ENCODE data around the gene RNF126. TPM values are rescaled to one million over a fixed set of nuclear protein-coding genes. Genes with fewer than 3 reads are reported as not detected.
A peak's percentile ranks its signal among the peaks of the same experiment; 100 is the strongest.
"Not testable (repeated sequence)": the region's sequence is repeated elsewhere in the genome, so short reads cannot be mapped to it uniquely, and the experiment has no call there.

The RNF126 gene
- total RNA-seq, 1 experiment from 2014 or later, result 119 TPM

DNA sequence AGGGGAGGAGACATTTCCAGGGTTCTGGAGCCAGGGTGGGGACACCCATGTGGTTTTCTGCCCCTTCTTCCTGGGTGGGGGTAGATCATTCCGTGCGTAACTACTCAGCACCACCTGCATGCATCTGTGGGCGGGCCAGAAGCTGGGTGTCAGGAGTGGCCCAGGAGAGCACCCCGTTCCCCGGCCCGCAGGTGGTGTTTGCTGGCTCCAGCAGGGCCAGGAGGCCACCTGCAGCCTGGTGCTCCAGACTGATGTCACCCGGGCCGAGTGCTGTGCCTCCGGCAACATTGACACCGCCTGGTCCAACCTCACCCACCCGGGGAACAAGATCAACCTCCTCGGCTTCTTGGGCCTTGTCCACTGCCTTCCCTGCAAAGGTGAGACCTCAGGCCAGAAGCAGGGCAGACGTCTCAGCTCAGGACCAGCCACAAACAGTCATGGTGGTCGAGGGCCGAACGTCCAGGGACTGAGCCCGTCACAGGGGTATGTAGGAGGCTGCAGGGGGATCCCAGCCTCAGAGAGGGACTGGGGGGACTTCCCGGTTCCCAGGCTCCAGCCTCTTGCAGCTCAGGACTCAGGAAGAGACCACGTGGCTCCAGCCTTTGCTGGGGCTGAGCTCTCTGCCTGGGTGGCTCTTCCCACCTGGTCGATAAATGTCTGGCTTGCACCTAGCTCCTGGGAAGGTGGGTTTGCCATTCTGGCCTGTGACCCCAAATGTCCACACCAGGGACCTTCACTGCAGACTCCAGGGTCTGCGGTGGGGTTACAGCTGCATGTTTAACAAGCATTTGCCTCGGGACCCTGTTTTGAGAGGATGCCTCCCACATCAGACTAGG, 14.8 kb upstream of the RNF126 start:
- peak; percentile 66 for DNase-seq
- Histone ChIP-seq H3K36me3 (replicated peaks; ENCODE audit: control insufficient read depth, insufficient read depth, low read length) (no peaks in the 10 kb centered on the region), H3K4me3 (ENCODE audit: insufficient read depth, low read depth, low read length) (no peak overlapping the region), H3K27me3 (ENCODE audit: control insufficient read depth, insufficient read depth, low read length) (peaks cover 16% of the 10 kb centered on the region)

DNA sequence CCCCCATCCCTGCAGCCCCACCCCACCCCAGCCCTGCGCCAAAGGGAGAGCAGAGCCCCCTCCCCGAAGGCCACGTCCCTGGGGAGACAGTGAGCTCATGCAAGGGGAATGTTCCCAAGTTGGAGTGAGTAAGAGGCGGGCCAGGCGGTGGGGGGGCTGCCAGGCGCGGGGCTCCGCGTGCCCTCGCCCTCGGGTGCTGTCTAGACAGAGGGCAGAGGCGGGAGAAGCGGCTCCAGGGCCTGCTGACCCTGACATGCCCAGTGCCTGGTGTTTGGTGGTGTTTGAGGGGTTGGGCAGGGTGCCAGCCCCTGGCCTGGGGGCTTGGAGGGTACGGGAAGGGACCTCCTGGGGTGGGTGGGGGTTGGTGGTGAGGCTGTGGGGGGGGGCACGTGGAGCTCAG, 14.2 kb upstream of the RNF126 start:
- Histone ChIP-seq H3K36me3 (replicated peaks; ENCODE audit: control insufficient read depth, insufficient read depth, low read length) (no peaks in the 10 kb centered on the region), H3K27me3 (ENCODE audit: control insufficient read depth, insufficient read depth, low read length) (peaks cover 16% of the 10 kb centered on the region), H3K4me3 (ENCODE audit: insufficient read depth, low read depth, low read length) (no peak overlapping the region)
- DNase-seq, result peak; percentile 70

DNA sequence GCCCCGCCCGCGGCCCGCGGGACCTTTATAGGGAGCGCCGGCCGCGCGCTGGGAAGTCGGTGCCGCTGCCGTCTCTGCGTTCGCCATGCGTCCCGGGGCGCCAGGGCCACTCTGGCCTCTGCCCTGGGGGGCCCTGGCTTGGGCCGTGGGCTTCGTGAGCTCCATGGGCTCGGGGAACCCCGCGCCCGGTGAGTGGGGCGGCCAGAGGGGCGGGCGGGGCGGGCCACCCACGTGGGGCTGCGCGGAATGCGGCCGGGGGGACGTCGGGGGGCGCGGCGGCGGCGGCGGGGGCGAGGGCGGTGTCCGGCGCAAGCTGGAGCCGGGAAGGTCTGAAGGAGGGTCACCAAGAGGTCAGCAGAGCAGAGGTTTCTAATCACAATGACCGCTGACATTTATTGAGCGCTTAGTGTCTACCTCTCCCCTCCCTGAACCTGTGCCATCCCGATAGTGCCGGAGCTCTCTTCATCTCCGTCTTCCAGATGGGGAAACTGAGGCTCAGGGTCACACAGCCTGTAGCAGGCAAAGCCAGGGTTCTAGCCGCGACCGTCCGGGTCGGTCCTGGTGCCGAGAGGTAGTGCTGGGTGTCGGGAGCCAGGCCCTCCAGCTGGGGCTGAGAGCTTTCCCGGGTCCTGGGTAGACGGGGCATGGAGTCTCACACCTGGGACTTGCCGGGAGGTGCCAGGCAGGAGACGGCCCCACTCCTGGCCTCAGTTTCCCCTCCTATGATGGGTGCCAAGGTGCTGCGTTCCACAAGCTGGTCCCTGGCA, 13.5 kb upstream of the RNF126 start, which contains the start of gene FSTL3:
Gene FSTL3 (plus strand): TSS at position 54 of the 767 bp plus-strand sequence. CDS start 32 bp downstream, at position 86.
- DNase-seq, result peak; percentile 85
- peak within 1 kb of the TSS; percentile 29 for H3K4me3 ChIP-seq (ENCODE audit: insufficient read depth, low read depth, low read length)
- peaks cover 16% of the 10 kb centered on the region for H3K27me3 ChIP-seq (ENCODE audit: control insufficient read depth, insufficient read depth, low read length)
- H3K36me3 ChIP-seq (replicated peaks; ENCODE audit: control insufficient read depth, insufficient read depth, low read length), result no peaks in the 10 kb centered on the region

DNA sequence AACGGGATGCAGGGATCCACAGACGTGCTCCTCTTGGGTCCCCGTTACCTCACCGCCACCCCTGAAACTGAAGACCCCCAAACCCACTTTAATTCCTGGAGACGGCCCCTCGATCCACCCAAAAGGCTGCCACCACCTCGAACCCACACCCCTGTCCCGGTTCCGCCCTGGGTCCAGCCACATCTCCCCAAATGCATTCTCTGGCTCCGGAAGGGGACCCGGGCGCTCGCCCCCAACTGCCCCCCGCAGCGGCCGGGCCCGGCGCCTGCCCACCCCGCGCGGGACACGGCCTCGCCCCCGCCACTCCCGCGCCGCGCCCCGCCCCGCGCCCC, 13.0 kb upstream of the RNF126 start:
- Histone ChIP-seq H3K27me3 (ENCODE audit: control insufficient read depth, insufficient read depth, low read length) (peaks cover 16% of the 10 kb centered on the region), H3K4me3 (ENCODE audit: insufficient read depth, low read depth, low read length) (no peak overlapping the region), H3K36me3 (replicated peaks; ENCODE audit: control insufficient read depth, insufficient read depth, low read length) (no peaks in the 10 kb centered on the region)
- no peak for DNase-seq

DNA sequence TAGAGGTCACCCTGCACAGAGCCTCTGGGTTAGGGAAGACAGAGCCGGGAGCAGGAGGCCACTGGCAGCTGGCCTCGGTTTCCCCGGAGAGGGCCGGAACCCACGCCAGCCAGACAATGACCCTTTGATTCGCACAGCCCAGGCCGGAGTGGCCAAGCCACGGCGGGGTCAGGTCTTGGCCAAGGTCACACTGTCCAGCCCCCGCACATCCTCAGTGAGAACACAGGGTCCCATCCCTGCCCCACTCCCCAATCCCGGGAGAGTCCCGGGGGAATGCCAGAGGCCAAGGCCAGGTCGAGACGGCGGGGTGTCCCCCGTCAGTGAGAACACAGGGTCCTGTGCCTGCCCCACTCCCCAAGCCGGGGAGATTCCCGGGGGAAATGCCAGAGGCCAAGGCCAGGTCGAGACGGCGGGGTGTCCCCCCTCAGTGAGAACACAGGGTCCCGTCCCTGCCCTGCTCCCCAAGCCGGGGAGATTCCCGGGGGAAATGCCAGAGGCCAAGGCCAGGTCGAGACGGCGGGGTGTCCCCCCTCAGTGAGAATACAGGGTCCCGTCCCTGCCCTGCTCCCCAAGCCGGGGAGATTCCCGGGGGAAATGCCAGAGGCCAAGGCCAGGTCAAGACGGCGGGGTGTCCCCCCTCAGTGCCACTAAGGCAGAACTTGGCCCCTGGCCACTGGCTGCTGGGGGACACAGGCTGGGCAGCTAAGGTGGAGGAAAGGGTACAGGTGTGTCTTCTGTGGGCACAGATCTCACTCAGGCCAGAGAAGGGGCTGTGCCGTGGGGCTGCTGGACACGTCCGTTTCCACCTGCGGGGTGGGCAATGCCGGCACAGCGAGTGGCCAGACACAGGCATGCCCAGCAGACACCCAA, 11.5 kb upstream of the RNF126 start:
- H3K27me3 ChIP-seq (ENCODE audit: control insufficient read depth, insufficient read depth, low read length), result peaks cover 16% of the 10 kb centered on the region
- H3K36me3 ChIP-seq (replicated peaks; ENCODE audit: control insufficient read depth, insufficient read depth, low read length), result no peaks in the 10 kb centered on the region
- H3K4me3 ChIP-seq (ENCODE audit: insufficient read depth, low read depth, low read length), result no peak overlapping the region
- peak; percentile 54 for DNase-seq

DNA sequence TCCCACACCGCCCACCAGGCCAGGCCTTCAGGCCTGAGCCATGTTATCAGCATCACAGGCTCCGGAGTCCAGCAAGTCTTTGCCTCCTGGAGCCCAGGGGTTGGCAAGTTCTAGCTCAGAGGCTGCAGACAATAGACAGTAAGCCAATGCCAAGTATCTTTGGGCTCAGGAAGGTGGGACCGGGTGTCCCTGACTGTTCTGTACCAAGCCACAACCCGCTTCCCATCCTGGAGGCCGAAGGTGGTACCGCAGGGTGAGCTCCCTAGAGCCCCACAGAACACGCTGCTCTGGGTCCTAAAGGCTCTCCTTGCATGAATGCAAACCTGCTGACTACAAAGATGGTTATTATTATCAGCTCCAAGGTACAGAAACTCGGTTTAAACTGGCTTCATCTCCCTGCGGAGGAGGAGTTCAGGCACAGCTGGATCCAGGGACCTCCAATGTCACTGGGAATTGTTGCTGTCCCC, 7.6 kb upstream of the RNF126 start:
- peak; percentile 91 for DNase-seq
- H3K36me3 ChIP-seq (replicated peaks; ENCODE audit: control insufficient read depth, insufficient read depth, low read length), result no peaks in the 10 kb centered on the region

DNA sequence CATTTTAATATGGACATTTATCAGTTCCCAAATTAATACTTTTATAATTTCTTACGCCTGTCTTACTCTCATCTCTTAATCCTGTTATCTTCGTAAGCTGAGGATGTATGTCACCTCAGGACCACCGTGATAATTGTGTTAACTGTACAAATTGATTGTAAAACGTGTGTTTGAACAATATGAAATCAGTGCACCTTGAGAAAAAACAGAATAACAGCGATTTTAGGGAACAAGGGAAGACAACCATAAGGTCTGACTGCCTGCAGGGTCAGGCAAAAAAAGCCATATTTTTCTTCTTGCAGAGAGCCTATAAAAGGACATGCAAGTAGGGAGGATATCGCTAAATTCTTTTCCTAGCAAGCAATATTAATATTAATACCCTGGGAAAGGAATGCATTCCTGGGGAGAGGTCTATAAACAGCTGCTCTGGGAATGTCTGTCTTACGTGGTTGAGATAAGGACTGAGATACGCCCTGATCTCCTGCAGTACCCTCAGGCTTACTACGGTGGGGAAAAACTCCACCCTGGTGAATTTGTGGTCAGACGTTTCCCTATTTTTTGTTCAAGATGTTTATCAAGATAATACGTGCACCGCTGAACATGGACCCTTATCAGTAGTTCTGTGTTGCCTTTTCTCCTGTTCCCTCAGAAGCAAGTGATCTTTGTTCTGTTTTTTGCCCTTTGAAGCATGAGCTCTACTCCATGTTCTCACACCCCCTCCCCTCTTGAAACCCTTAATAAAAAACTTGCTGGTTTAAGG, 5.8 kb upstream of the RNF126 start:
- H3K36me3 ChIP-seq (replicated peaks; ENCODE audit: control insufficient read depth, insufficient read depth, low read length); H3K27me3 ChIP-seq (ENCODE audit: control insufficient read depth, insufficient read depth, low read length); H3K4me3 ChIP-seq (ENCODE audit: insufficient read depth, low read depth, low read length); DNase-seq: not testable (repeated sequence)

More for the DNA sequence above, 7.6 kb upstream of the RNF126 start:
- H3K4me3 ChIP-seq (ENCODE audit: insufficient read depth, low read depth, low read length), result no peak overlapping the region
- H3K27me3 ChIP-seq (ENCODE audit: control insufficient read depth, insufficient read depth, low read length), result peaks cover 3% of the 10 kb centered on the region

DNA sequence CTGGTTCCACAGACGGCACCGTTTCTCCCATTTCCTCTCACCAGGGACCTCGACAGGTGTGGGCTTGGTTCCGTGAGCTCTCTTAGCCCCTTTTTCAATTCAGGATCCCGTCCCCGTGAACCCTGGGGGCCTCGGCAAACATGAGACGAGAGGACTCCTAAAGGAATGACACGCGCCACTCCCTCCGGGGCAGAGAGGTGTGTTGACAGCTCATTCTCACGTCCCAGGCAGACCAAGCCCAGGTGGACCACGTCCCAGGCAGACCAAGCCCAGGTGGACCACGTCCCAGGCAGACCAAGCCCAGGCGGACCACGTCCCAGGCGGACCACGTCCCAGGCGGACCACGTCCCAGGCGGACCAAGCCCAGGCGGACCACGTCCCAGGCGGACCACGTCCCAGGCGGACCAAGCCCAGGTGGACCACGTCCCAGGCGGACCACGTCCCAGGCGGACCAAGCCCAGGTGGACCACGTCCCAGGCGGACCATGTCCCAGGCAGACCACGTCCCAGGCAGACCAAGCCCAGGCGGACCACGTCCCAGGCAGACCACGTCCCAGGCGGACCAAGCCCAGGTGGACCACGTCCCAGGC, 4.1 kb upstream of the RNF126 start:
- not testable (repeated sequence) for H3K4me3 ChIP-seq (ENCODE audit: insufficient read depth, low read depth, low read length); H3K27me3 ChIP-seq (ENCODE audit: control insufficient read depth, insufficient read depth, low read length); DNase-seq; H3K36me3 ChIP-seq (replicated peaks; ENCODE audit: control insufficient read depth, insufficient read depth, low read length)

DNA sequence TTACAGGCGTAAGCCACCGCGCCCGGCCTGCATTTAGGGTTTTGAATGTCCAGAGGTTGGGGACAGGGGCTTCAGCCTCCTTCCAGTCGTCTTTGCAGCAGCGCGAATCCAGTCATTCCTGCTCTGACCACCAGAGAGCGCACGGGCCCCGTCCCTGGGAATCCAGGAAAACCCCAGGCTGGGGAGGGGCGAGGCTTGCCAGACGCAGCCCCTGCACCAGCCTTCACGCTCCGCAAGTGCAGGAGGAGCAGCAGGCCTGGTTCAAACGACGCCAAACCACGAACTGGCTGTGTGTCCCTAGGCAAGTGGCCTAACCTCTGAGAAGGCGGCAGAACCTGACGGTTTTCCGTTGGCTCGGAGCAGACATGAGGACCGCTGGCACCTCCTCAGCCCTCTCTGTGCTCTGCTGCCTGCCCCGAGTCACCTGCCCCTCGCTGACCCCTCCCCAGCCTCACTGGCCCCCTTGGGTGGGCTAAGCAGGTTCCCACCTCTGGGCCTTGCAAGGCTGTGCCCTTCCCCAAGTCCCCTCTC, 2.0 kb upstream of the RNF126 start:
- Histone ChIP-seq H3K36me3 (replicated peaks; ENCODE audit: control insufficient read depth, insufficient read depth, low read length) (no peaks in the 10 kb centered on the region), H3K27me3 (ENCODE audit: control insufficient read depth, insufficient read depth, low read length) (no peaks in the 10 kb centered on the region), H3K4me3 (ENCODE audit: insufficient read depth, low read depth, low read length) (no peak overlapping the region)
- DNase-seq, result peak; percentile 99

DNA sequence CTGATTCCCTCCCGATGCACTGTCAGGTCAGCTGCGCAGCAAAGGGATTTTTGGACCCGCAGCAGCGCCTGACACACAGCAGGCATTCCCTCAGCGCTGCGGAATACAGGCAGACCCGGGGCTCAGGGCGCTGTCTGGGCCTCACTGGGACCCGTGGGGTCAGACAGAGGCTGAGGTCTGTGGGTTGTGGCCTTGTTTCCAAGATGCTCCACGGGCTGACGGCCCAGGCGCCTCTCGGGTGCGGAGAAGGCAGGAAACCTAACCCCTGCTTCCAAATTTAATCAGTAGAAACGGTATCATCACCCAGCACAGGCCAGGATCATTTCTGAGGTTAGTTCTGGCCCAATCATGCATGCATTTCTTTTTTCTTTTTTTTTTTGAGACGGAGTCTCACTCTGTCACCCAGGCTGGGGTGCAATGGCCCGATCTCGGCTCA, 686 bp upstream of the RNF126 start:
- H3K27me3 ChIP-seq (ENCODE audit: control insufficient read depth, insufficient read depth, low read length), result no peaks in the 10 kb centered on the region
- no peaks in the 10 kb centered on the region for H3K36me3 ChIP-seq (replicated peaks; ENCODE audit: control insufficient read depth, insufficient read depth, low read length)
- DNase-seq, result peak; percentile 84
- H3K4me3 ChIP-seq (ENCODE audit: insufficient read depth, low read depth, low read length), result peak overlapping the region; percentile 49

DNA sequence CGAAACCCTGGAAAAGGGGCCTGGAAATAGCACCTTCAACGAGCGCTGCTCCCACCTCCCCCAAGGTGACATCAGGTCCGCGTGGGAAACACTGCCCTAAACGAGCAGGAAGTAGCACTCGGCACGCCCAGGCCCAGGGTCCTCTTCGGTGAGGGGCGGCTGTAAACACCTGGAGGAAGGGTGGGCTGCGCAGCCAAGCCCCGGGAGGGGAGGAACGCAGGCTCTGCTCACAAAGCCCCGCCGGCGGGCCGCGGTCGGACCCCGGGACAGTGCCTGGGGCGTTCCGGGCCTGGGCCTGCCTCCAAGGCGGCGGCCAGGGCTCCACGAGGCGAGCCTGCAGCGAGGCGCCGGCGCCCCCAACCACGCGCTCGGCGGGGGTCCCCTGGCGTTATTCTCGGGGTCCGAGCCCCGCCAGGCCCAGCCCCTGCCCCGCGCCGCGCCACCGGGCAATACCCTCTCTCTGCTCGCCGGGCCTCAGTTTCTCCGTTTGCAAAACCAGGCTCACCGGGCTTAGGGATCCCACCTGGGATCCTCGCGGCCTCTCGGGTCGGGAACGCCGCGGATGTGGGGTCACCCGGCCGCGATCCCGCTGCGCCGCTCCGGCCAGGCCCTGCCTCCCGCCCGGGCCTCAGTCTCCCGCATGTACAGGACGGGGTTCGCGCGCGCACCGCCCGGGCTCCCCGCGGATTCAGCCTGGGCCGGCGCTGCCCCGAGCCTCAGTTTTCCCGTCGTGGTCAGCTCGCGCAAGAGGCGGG, 630 bp downstream of the RNF126 start:
- peak; percentile 87 for DNase-seq
- peak overlapping the region; percentile 97 for H3K4me3 ChIP-seq (ENCODE audit: insufficient read depth, low read depth, low read length)
- H3K27me3 ChIP-seq (ENCODE audit: control insufficient read depth, insufficient read depth, low read length), result no peaks in the 10 kb centered on the region
- no peaks in the 10 kb centered on the region for H3K36me3 ChIP-seq (replicated peaks; ENCODE audit: control insufficient read depth, insufficient read depth, low read length)

DNA sequence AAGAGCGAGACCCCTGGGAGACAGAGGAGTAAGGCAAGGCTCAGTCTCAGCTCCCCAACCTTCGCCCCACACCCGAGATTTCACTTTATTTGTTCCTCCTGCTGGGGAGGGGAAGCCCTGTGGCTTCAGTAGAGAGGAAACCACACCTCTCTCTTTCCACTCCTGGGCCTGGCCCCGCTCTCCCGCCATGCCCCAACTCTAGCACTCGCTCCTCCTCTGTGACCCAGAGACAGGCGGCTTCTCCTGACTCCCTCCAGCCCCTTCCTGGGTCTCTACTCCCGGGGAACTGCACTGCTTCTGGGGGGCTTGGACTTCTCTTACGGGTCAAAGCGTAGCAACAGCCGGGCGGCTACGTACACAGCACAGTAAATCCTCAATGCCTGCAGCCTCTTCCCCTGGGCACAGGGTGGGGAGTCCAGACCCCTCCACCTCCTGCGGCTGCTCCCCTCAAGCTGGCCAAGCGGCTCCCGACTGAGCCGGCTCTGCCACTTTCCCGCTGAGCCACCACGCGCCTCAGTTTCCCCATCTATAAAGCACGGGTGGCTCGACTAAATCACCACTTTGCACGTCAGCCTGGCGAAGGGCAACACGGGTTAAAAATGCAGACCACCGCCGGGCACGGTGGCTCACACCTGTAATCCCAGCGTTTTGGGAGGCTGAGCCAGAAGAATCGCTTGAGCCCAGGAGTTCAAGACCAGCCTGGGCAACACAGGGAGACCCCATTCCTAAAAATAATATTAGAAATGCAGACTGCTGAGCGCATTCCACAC, 1.4 kb downstream of the RNF126 start:
- Histone ChIP-seq H3K36me3 (replicated peaks; ENCODE audit: control insufficient read depth, insufficient read depth, low read length) (no peaks in the 10 kb centered on the region), H3K4me3 (ENCODE audit: insufficient read depth, low read depth, low read length) (peak overlapping the region; percentile 97), H3K27me3 (ENCODE audit: control insufficient read depth, insufficient read depth, low read length) (no peaks in the 10 kb centered on the region)
- no peak for DNase-seq
